Measurements from ENCODE around the gene KRTAP3-3. TPM values are rescaled to one million over a fixed set of nuclear protein-coding genes. Genes with fewer than 3 reads are reported as not detected.

The KRTAP3-3 gene
- total RNA-seq, 2 donors from 2014 or later: not detected

Other genes starting within 250 kb of the KRTAP3-3 start
- gene KRT25, start 238.8 kb downstream of the KRTAP3-3 start, total RNA-seq: not detected
- gene KRT26, start 222.0 kb downstream of the KRTAP3-3 start, total RNA-seq: not detected
- gene KRT27, start 211.6 kb downstream of the KRTAP3-3 start, total RNA-seq: not detected
- not detected for gene KRT28, start 194.2 kb downstream of the KRTAP3-3 start, total RNA-seq
- 10 to 100 TPM; 57.0 to 68.8 TPM for gene KRT10, start 171.6 kb downstream of the KRTAP3-3 start, total RNA-seq
- gene KRT12, start 126.9 kb downstream of the KRTAP3-3 start, total RNA-seq: not detected
- gene KRT20, start 108.9 kb downstream of the KRTAP3-3 start, total RNA-seq: not detected
- under 1 TPM in 1 of 2 donors, not detected in 1; 0.29 TPM for gene KRT23, start 56.5 kb downstream of the KRTAP3-3 start, total RNA-seq
- gene KRT39, start 27.2 kb downstream of the KRTAP3-3 start, total RNA-seq: not detected
- gene KRT40, start 9.8 kb downstream of the KRTAP3-3 start, total RNA-seq: not detected
- not detected for gene KRTAP3-2, start 5.7 kb upstream of the KRTAP3-3 start, total RNA-seq
- not detected for gene KRTAP3-1, start 15.0 kb upstream of the KRTAP3-3 start, total RNA-seq
- not detected for gene KRTAP1-5, start 33.0 kb upstream of the KRTAP3-3 start, total RNA-seq
- not detected for gene KRTAP1-4, start 36.0 kb upstream of the KRTAP3-3 start, total RNA-seq
- gene KRTAP1-3, start 40.7 kb upstream of the KRTAP3-3 start, total RNA-seq: not detected
- gene KRTAP1-1, start 47.3 kb upstream of the KRTAP3-3 start, total RNA-seq: not detected
- not detected for gene KRTAP2-1, start 53.2 kb upstream of the KRTAP3-3 start, total RNA-seq
- gene KRTAP2-2, start 61.1 kb upstream of the KRTAP3-3 start, total RNA-seq: not detected
- not detected for gene KRTAP2-3, start 66.0 kb upstream of the KRTAP3-3 start, total RNA-seq
- not detected for gene KRTAP2-4, start 71.7 kb upstream of the KRTAP3-3 start, total RNA-seq
- gene KRTAP4-7, start 90.0 kb upstream of the KRTAP3-3 start, total RNA-seq: not detected
- not detected for gene KRTAP4-8, start 104.0 kb upstream of the KRTAP3-3 start, total RNA-seq
- not detected for gene KRTAP4-16, start 108.0 kb upstream of the KRTAP3-3 start, total RNA-seq
- gene KRTAP4-9, start 111.2 kb upstream of the KRTAP3-3 start, total RNA-seq: not detected
- gene KRTAP4-11, start 124.2 kb upstream of the KRTAP3-3 start, total RNA-seq: not detected
- not detected for gene KRTAP4-12, start 130.0 kb upstream of the KRTAP3-3 start, total RNA-seq
- not detected for gene KRTAP4-6, start 146.4 kb upstream of the KRTAP3-3 start, total RNA-seq
- gene KRTAP4-5, start 155.7 kb upstream of the KRTAP3-3 start, total RNA-seq: not detected
- gene KRTAP4-4, start 166.6 kb upstream of the KRTAP3-3 start, total RNA-seq: not detected
- not detected for gene KRTAP4-3, start 174.1 kb upstream of the KRTAP3-3 start, total RNA-seq
- not detected for gene KRTAP4-2, start 184.1 kb upstream of the KRTAP3-3 start, total RNA-seq
- gene KRTAP4-1, start 190.7 kb upstream of the KRTAP3-3 start, total RNA-seq: not detected
- gene KRTAP9-1, start 195.7 kb upstream of the KRTAP3-3 start, total RNA-seq: not detected
- gene KRTAP9-2, start 232.5 kb upstream of the KRTAP3-3 start, total RNA-seq: not detected
- not detected for gene KRTAP9-3, start 238.3 kb upstream of the KRTAP3-3 start, total RNA-seq
- not detected for gene KRTAP9-8, start 243.8 kb upstream of the KRTAP3-3 start, total RNA-seq

All from left cardiac atrium (tissue), 2 donors.